ENCODE results near the gene FBXW5.

FBXW5 gene

DNA sequence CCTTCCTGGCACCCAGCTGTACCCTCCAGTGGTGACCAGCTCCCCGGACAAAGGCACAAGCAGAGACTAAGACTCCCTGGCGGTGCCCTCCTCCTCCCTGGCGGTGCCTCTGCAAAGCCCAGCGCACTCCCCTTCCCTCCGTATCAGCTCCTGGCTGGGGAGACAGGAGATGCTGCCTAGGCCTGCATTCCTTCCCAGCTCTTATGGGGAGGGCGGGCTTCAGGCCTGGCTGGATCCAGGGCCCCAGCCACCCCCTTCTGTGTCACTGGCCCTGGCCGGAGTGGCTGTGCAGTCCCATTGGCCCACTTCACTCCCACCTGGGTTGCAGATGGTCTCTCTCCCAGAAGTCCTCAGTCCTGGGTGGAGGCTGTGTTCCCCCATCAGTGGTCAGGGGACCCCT lies 13.9 kb upstream of the FBXW5 start:
- no peaks in the 10 kb centered on the region for H4K20me1 ChIP-seq (ENCODE audit: insufficient read depth, low read length, poor library complexity, severe bottlenecking)
- H2AFZ ChIP-seq (ENCODE audit: low read length): no peak overlapping the region
- H3K9me2 ChIP-seq (replicated peaks; ENCODE audit: low read depth, low read length): no peaks in the 10 kb centered on the region
- no peaks in the 10 kb centered on the region for H3K79me2 ChIP-seq (ENCODE audit: insufficient read depth, low read length)
- H3K36me3 ChIP-seq (ENCODE audit: insufficient read depth, low read length): no peaks in the 10 kb centered on the region
- no peaks in the 10 kb centered on the region for H3K27me3 ChIP-seq (ENCODE audit: insufficient read depth, low read length, poor library complexity, severe bottlenecking)
- H3K4me1 ChIP-seq (ENCODE audit: insufficient read depth, low read length, poor library complexity, severe bottlenecking): no peaks in the 10 kb centered on the region
- no peak overlapping the region for H3K9ac ChIP-seq (ENCODE audit: low read depth, low read length, poor library complexity, severe bottlenecking)
- no peaks in the 10 kb centered on the region for H3K9me3 ChIP-seq (ENCODE audit: insufficient read depth, low read depth, low read length)
- H3F3A ChIP-seq (ENCODE audit: low read depth): no peaks in the 10 kb centered on the region
- H3K4me2 ChIP-seq (ENCODE audit: low read depth, low read length, poor library complexity, severe bottlenecking): no peak overlapping the region
- H3K4me3 ChIP-seq (ENCODE audit: low read length, poor library complexity, severe bottlenecking): no peak overlapping the region
- TF ChIP-seq, protein P1, sequence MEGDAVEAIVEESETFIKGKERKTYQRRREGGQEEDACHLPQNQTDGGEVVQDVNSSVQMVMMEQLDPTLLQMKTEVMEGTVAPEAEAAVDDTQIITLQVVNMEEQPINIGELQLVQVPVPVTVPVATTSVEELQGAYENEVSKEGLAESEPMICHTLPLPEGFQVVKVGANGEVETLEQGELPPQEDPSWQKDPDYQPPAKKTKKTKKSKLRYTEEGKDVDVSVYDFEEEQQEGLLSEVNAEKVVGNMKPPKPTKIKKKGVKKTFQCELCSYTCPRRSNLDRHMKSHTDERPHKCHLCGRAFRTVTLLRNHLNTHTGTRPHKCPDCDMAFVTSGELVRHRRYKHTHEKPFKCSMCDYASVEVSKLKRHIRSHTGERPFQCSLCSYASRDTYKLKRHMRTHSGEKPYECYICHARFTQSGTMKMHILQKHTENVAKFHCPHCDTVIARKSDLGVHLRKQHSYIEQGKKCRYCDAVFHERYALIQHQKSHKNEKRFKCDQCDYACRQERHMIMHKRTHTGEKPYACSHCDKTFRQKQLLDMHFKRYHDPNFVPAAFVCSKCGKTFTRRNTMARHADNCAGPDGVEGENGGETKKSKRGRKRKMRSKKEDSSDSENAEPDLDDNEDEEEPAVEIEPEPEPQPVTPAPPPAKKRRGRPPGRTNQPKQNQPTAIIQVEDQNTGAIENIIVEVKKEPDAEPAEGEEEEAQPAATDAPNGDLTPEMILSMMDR (conservative IDR thresholded peaks at IDR 0.05; ENCODE audit: low read length): no peak
- no peak for TF ChIP-seq EZH2phosphoT487 (IDR thresholded peaks at IDR 0.05; ENCODE audit: borderline replicate concordance)

DNA sequence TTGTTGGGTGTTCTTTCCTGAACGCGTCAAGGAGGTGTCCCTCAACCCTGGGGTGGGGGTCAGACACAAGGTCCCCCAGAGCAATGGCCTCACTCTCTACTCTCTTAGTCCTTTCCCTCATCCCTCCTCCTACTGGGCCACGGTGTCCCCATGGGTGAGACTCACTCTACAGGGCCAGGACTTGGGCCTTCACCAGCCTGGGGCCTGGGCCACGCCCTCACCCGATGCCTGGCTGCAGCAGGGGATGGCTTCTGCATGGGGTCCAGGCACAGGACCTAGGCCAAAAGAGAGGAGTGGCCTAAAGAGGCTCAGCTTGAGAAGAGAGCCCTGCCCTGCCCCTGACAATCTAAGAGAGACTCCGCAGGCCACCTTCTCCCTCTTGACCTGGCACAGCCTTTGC lies 13.4 kb upstream of the FBXW5 start:
- Histone ChIP-seq H3K27me3 (ENCODE audit: insufficient read depth, low read length, poor library complexity, severe bottlenecking) (no peaks in the 10 kb centered on the region), H3K9ac (ENCODE audit: low read depth, low read length, poor library complexity, severe bottlenecking) (no peak overlapping the region), H3K79me2 (ENCODE audit: insufficient read depth, low read length) (no peaks in the 10 kb centered on the region), H3K9me3 (ENCODE audit: insufficient read depth, low read depth, low read length) (no peaks in the 10 kb centered on the region), H4K20me1 (ENCODE audit: insufficient read depth, low read length, poor library complexity, severe bottlenecking) (no peaks in the 10 kb centered on the region), H3F3A (ENCODE audit: low read depth) (no peaks in the 10 kb centered on the region), H3K4me3 (ENCODE audit: low read length, poor library complexity, severe bottlenecking) (no peak overlapping the region), H3K4me1 (ENCODE audit: insufficient read depth, low read length, poor library complexity, severe bottlenecking) (no peaks in the 10 kb centered on the region), H3K9me2 (replicated peaks; ENCODE audit: low read depth, low read length) (no peaks in the 10 kb centered on the region), H3K4me2 (ENCODE audit: low read depth, low read length, poor library complexity, severe bottlenecking) (no peak overlapping the region), H3K36me3 (ENCODE audit: insufficient read depth, low read length) (no peaks in the 10 kb centered on the region), H2AFZ (ENCODE audit: low read length) (no peak overlapping the region)
- TF ChIP-seq, protein P1 (conservative IDR thresholded peaks at IDR 0.05; ENCODE audit: low read length): no peak
- TF ChIP-seq EZH2phosphoT487 (IDR thresholded peaks at IDR 0.05; ENCODE audit: borderline replicate concordance): no peak

GRCh38 chr9:136957461-136957860 lies 12.9 kb upstream of the FBXW5 start:
- Histone ChIP-seq H4K20me1 (ENCODE audit: insufficient read depth, low read length, poor library complexity, severe bottlenecking) (no peaks in the 10 kb centered on the region), H3K9ac (ENCODE audit: low read depth, low read length, poor library complexity, severe bottlenecking) (no peak overlapping the region), H3K4me2 (ENCODE audit: low read depth, low read length, poor library complexity, severe bottlenecking) (no peak overlapping the region), H3K79me2 (ENCODE audit: insufficient read depth, low read length) (no peaks in the 10 kb centered on the region), H3K9me3 (ENCODE audit: insufficient read depth, low read depth, low read length) (no peaks in the 10 kb centered on the region), H3K4me1 (ENCODE audit: insufficient read depth, low read length, poor library complexity, severe bottlenecking) (no peaks in the 10 kb centered on the region), H3K9me2 (replicated peaks; ENCODE audit: low read depth, low read length) (no peaks in the 10 kb centered on the region), H3K27me3 (ENCODE audit: insufficient read depth, low read length, poor library complexity, severe bottlenecking) (no peaks in the 10 kb centered on the region), H3K36me3 (ENCODE audit: insufficient read depth, low read length) (no peaks in the 10 kb centered on the region), H3K4me3 (ENCODE audit: low read length, poor library complexity, severe bottlenecking) (no peak overlapping the region), H2AFZ (ENCODE audit: low read length) (no peak overlapping the region), H3F3A (ENCODE audit: low read depth) (no peaks in the 10 kb centered on the region)
- TF ChIP-seq, protein P1 (conservative IDR thresholded peaks at IDR 0.05; ENCODE audit: low read length): no peak
- TF ChIP-seq EZH2phosphoT487 (IDR thresholded peaks at IDR 0.05; ENCODE audit: borderline replicate concordance): no peak
